ENCODE results near the gene BPIFA3. TPM values are rescaled to one million over a fixed set of nuclear protein-coding genes. Genes with fewer than 3 reads are reported as not detected.

Gene BPIFA3
- total and polyA plus RNA-seq, 2 of the 8 experiments (the other 6 are each of a cell fraction or from before 2014, with no cell fraction given), result not detected

GRCh38 chr20:33259371-33259770, 42.2 kb downstream of the BPIFA3 start:
- H3K18ac ChIP-seq (ENCODE audit: extremely low read depth, low read length), result no peak overlapping the region
- no peak overlapping the region for H2BK15ac ChIP-seq (ENCODE audit: low read length)
- no peak overlapping the region for H3K56ac ChIP-seq (replicated peaks; ENCODE audit: insufficient read length, low read depth, low read length)
- no peak overlapping the region for H2AK5ac ChIP-seq (ENCODE audit: low read depth, low read length)
- no peaks in the 10 kb centered on the region for H3K79me1 ChIP-seq (ENCODE audit: low read depth, low read length)
- H2BK20ac ChIP-seq (ENCODE audit: low read length), result no peak overlapping the region
- H2AFZ ChIP-seq (ENCODE audit: low read length), result no peak overlapping the region
- no peaks in the 10 kb centered on the region for H3K9me3 ChIP-seq (ENCODE audit: insufficient read depth in 2 of 2, low read depth in 1 of 2, low read length in 1 of 2)
- no peak overlapping the region for H4K5ac ChIP-seq (ENCODE audit: insufficient read length, low read depth, low read length)
- POLR2A ChIA-PET (ENCODE audit: partially characterized antibody), result no interaction called here
- H3K23me2 ChIP-seq (ENCODE audit: low read depth, low read length), result no peaks in the 10 kb centered on the region
- H4K91ac ChIP-seq (replicated peaks; ENCODE audit: insufficient read length, low read length), result no peak overlapping the region
- H3K4me2 ChIP-seq (ENCODE audit: insufficient read depth in 1 of 2, low read depth in 2 of 2, low read length in 2 of 2), result no peak overlapping the region
- H3K4ac ChIP-seq (replicated peaks; ENCODE audit: insufficient read length, low read depth, low read length), result no peak overlapping the region
- FAIRE-seq, result no peak
- H3K14ac ChIP-seq (ENCODE audit: insufficient read length), result no peak overlapping the region
- H4K20me1 ChIP-seq (replicated peaks in 1 of 2; ENCODE audit: control insufficient read depth in 1 of 2, insufficient read depth in 2 of 2, low read length in 2 of 2), result no peaks in the 10 kb centered on the region
- WGBS, 2 experiments (ENCODE audit: extremely low coverage in 1 of 2, insufficient coverage in 1 of 2, insufficient read length in 1 of 2, insufficient replicate concordance in 2 of 2, low coverage in 1 of 2, low lambda C conversion rate in 2 of 2, missing lambda C conversion rate in 1 of 2), result 84% methylated on average over 5 of the region's 5 CpGs; no CpG with 5 or more reads in 1 of the 2 experiments
- H2BK5ac ChIP-seq (ENCODE audit: low read depth, low read length), result no peak overlapping the region
- H2BK12ac ChIP-seq (ENCODE audit: low read depth, low read length), result no peak overlapping the region
- CTCF ChIA-PET (ENCODE audit: partially characterized antibody), result interaction anchor here (0.5 to 7.1 kb wide), 7 partner anchors 13 to 112 kb away, joined by 3 to 81 read pairs (median 4); no protein-coding TSS in a partner anchor
- no peaks in the 10 kb centered on the region for H3K36me3 ChIP-seq (ENCODE audit: control insufficient read depth in 2 of 4, insufficient read depth in 4 of 4, low read length in 3 of 4)
- H2BK120ac ChIP-seq (replicated peaks; ENCODE audit: low read depth, low read length), result no peak overlapping the region
- no peak overlapping the region for H3K27ac ChIP-seq (ENCODE audit: low read depth, low read length)
- H3K79me2 ChIP-seq (ENCODE audit: control insufficient read depth in 1 of 2, insufficient read depth in 2 of 2, low read length in 2 of 2), result no peaks in the 10 kb centered on the region
- H3K4me1 ChIP-seq (replicated peaks in 1 of 4; ENCODE audit: control insufficient read depth in 3 of 4, insufficient read depth in 4 of 4, low read length in 3 of 4), result no peaks in the 10 kb centered on the region
- H3K27me3 ChIP-seq (replicated peaks in 1 of 4; ENCODE audit: control insufficient read depth in 3 of 4, extremely low read depth in 1 of 4, insufficient read depth in 3 of 4, low read length in 3 of 4), result 0 out of 7 replicates have a peak, but pooled peaks cover 0 to 3% (median 0%) of the 10 kb centered on the region in 4 experiments
- H3K23ac ChIP-seq (ENCODE audit: insufficient read length), result no peak overlapping the region
- DNase-seq (ENCODE audit: low read depth in 1 of 2, low spot score in 2 of 2), result no peak
- H4K8ac ChIP-seq (ENCODE audit: extremely low read depth, insufficient read depth, low read length), result no peak overlapping the region
- no peak overlapping the region for H3K9ac ChIP-seq (replicated peaks in 1 of 4; ENCODE audit: extremely low read depth in 1 of 4, low read depth in 3 of 4, low read length in 3 of 4)
- no peak overlapping the region for H3K4me3 ChIP-seq (ENCODE audit: extremely low read depth in 1 of 4, insufficient read depth in 2 of 4, low read depth in 3 of 4, low read length in 4 of 4)
- no peak for TF ChIP-seq TBP (IDR thresholded peaks at IDR 0.05; ENCODE audit: low read depth, low read length)
- TF ChIP-seq BACH1 (IDR thresholded peaks at IDR 0.05; ENCODE audit: low read length), result no peak
- TF ChIP-seq SRF (IDR thresholded peaks at IDR 0.05; ENCODE audit: low read depth, low read length), result no peak
- no peak for TF ChIP-seq RFX5 (IDR thresholded peaks at IDR 0.05; ENCODE audit: borderline replicate concordance, low read depth, low read length)
- TF ChIP-seq PHF8 (conservative IDR thresholded peaks at IDR 0.05; ENCODE audit: low read depth, low read length), result no peak
- TF ChIP-seq JUN (IDR thresholded peaks at IDR 0.05; ENCODE audit: low read depth, low read length), result no peak
- no peak for TF ChIP-seq TAF7 (optimal IDR thresholded peaks at IDR 0.05; ENCODE audit: borderline replicate concordance, low read depth, low read length)
- no peak for TF ChIP-seq RXRA (IDR thresholded peaks at IDR 0.05; ENCODE audit: insufficient read depth, low read depth, low read length)
- no peak for TF ChIP-seq EGR1 (IDR thresholded peaks at IDR 0.05; ENCODE audit: borderline replicate concordance, low read depth, low read length)
- TF ChIP-seq TEAD4 (IDR thresholded peaks at IDR 0.05; ENCODE audit: low read depth, low read length), result no peak
- no peak for TF ChIP-seq FOSL1 (IDR thresholded peaks at IDR 0.05; ENCODE audit: insufficient read depth, low read depth, low read length)
- no peak for TF ChIP-seq HDAC2 (IDR thresholded peaks at IDR 0.05; ENCODE audit: borderline replicate concordance in 1 of 2, low read depth in 2 of 2, low read length in 2 of 2)
- no peak for TF ChIP-seq SIX5 (IDR thresholded peaks at IDR 0.05; ENCODE audit: low read depth, low read length)
- no peak for TF ChIP-seq RAD21 (IDR thresholded peaks at IDR 0.05 in 1 of 2, conservative IDR thresholded peaks at IDR 0.05 in 1 of 2; ENCODE audit: low read depth in 2 of 2, low read length in 2 of 2)

Measured in H1 (cell line).